Endothelial cell of umbilical vein (primary cell): ENCODE measurements around the gene FILIP1. TPM values are rescaled to one million over a fixed set of nuclear protein-coding genes. Genes with fewer than 3 reads are reported as not detected.

Source experiments
- BruUV-seq: library from RNA; stranded (reverse); fragments of 400-500 nt; replicated peaks from 2 replicates; lab custom pipeline; 2021; lab: Mats Ljungman, UMichigan
- CTCF ChIA-PET: fragments of 300-600, 350-600 bp; sonication (Branson Sonifier 250); formaldehyde crosslinking; loops from one replicate; lab custom pipeline; 2021; ENCODE audit warnings: antibody characterized with exemption, inconsistent platforms; lab: Charles Lee
- POLR2A ChIA-PET: fragments of 300-600, 350-600 bp; sonication (Branson Sonifier 250); formaldehyde crosslinking; loops from one replicate; lab custom pipeline; 2021; ENCODE audit warnings: antibody characterized with exemption, inconsistent platforms; lab: Charles Lee
- DNase-seq: peaks from one replicate; pipeline ENCODE4 v3.0.0-alpha.2; 2011; ENCODE audit warnings: low read depth, low spot score
- FAIRE-seq: peaks from 2 replicates; lab custom pipeline; 2011; peaks lifted over from hg19 to GRCh38; lab: Jason Lieb, UNC
- H2AFZ ChIP-seq: 2 replicates; pipeline ENCODE4 v1.6.0; 2012; ENCODE audit warnings: low read depth, low read length, control low read depth, inconsistent platforms
- H3K27ac ChIP-seq: 2 replicates; pipeline ENCODE4 v1.5.1; 2011; ENCODE audit warnings: low read depth, mild to moderate bottlenecking, control low read depth, low read length, moderate library complexity; ENCODE audit not compliant: insufficient read depth
- H3K27me3 ChIP-seq, 2 experiments: 2 replicates each; pipeline versions ENCODE4 v1.6.0 to v1.6.1; 2011; ENCODE audit warnings: low read length in 2 of 2, mixed read lengths in 1 of 2; ENCODE audit not compliant: control insufficient read depth in 2 of 2, insufficient read depth in 2 of 2
- H3K36me3 ChIP-seq, 2 experiments: 2 replicates in 1 of 2; 3 replicates in 1 of 2; pipeline ENCODE4 v1.5.1; 2011; ENCODE audit warnings: low read length in 2 of 2, mild to moderate bottlenecking in 1 of 2, moderate library complexity in 1 of 2; ENCODE audit not compliant: control insufficient read depth in 2 of 2, insufficient read depth in 2 of 2; ENCODE audit errors: extremely low read depth in 1 of 2
- H3K4me1 ChIP-seq: 3 replicates; pipeline ENCODE4 v1.5.1; 2011; ENCODE audit warnings: mild to moderate bottlenecking, low read length; ENCODE audit not compliant: control insufficient read depth, insufficient read depth; ENCODE audit errors: extremely low read depth
- H3K4me2 ChIP-seq: 2 replicates; pipeline ENCODE4 v1.6.1; 2011; ENCODE audit warnings: low read length, control low read depth, mixed read lengths; ENCODE audit not compliant: insufficient read depth
- H3K4me3 ChIP-seq, 3 experiments: fragments of 200-600 bp in 1 of 3; sonication (generic), shearing (Covaris generic) in 1 of 3; replicated peaks in 1 of 3; 2 replicates each; pipeline ENCODE4 v1.5.1; 2011 to 2016; ENCODE audit warnings: control low read depth in 3 of 3, low read length in 3 of 3, mild to moderate bottlenecking in 2 of 3, inconsistent platforms in 1 of 3, low read depth in 1 of 3, moderate library complexity in 1 of 3; ENCODE audit not compliant: insufficient read depth in 1 of 3
- H3K79me2 ChIP-seq: 2 replicates; pipeline ENCODE4 v1.6.0; 2012; ENCODE audit warnings: low read length, inconsistent platforms; ENCODE audit not compliant: control insufficient read depth, insufficient read depth
- H3K9ac ChIP-seq: replicated peaks from 2 replicates; pipeline ENCODE3; 2011; ENCODE audit warnings: low read length, control low read depth; ENCODE audit not compliant: insufficient read depth; ENCODE audit errors: extremely low read depth
- H3K9me1 ChIP-seq: replicated peaks from 3 replicates; pipeline ENCODE4 v1.6.0; 2011; ENCODE audit warnings: mild to moderate bottlenecking, low read length; ENCODE audit not compliant: control insufficient read depth, insufficient read depth; ENCODE audit errors: extremely low read depth
- H3K9me3 ChIP-seq: replicated peaks from 2 replicates; pipeline ENCODE4 v1.5.1; 2012; ENCODE audit warnings: low read length, inconsistent platforms; ENCODE audit not compliant: control insufficient read depth, insufficient read depth
- H4K20me1 ChIP-seq: replicated peaks from 2 replicates; pipeline ENCODE3; 2011; ENCODE audit warnings: mild to moderate bottlenecking, low read length; ENCODE audit not compliant: control insufficient read depth, insufficient read depth; ENCODE audit errors: extremely low read depth
- CTCF ChIP-seq, 2 donors: IDR thresholded peaks; 1 replicate in 1 of 2; 2 replicates in 1 of 2; pipeline ENCODE4 v1.5.1; 2011; ENCODE audit warnings: low read length in 2 of 2, mild to moderate bottlenecking in 2 of 2, moderate library complexity in 2 of 2, control low read depth in 1 of 2, inconsistent platforms in 1 of 2, low read depth in 1 of 2; ENCODE audit not compliant: insufficient read depth in 1 of 2; ENCODE audit errors: extremely low read depth in 1 of 2
- EZH2 ChIP-seq: IDR thresholded peaks from 2 replicates; pipeline ENCODE4 v1.6.1; 2012; ENCODE audit warnings: borderline replicate concordance, low read depth, mild to moderate bottlenecking, moderate library complexity, low read length, inconsistent platforms; ENCODE audit not compliant: severe bottlenecking
- FOS ChIP-seq: IDR thresholded peaks from 2 replicates; pipeline ENCODE4 v1.6.1; 2011; ENCODE audit warnings: mild to moderate bottlenecking, low read length, moderate library complexity, borderline replicate concordance; ENCODE audit not compliant: insufficient read depth
- GATA2 ChIP-seq: IDR thresholded peaks from 2 replicates; pipeline ENCODE4 v1.7.0; 2011; ENCODE audit warnings: low read depth, mild to moderate bottlenecking, moderate library complexity, mixed read lengths, low read length; ENCODE audit not compliant: insufficient read length, insufficient read depth
- JUN ChIP-seq: IDR thresholded peaks from 2 replicates; pipeline ENCODE4 v1.6.1; 2011; ENCODE audit warnings: borderline replicate concordance, low read depth; ENCODE audit not compliant: insufficient read length, insufficient read depth
- MAX ChIP-seq: IDR thresholded peaks from 2 replicates; pipeline ENCODE4 v1.6.1; 2011; ENCODE audit not compliant: insufficient read depth, insufficient read length
- MYC ChIP-seq: IDR thresholded peaks from one replicate; pipeline ENCODE4 v1.6.1; 2011; ENCODE audit warnings: mild to moderate bottlenecking, low read depth, low read length
- POLR2A ChIP-seq: IDR thresholded peaks from 2 replicates; pipeline ENCODE4 v1.6.1; 2012; ENCODE audit warnings: low read depth, mild to moderate bottlenecking, control low read depth, low read length
- POLR2AphosphoS5 ChIP-seq: IDR thresholded peaks from 2 replicates; pipeline ENCODE4 v1.6.1; 2012; ENCODE audit warnings: low read depth, mild to moderate bottlenecking, control low read depth, low read length, moderate library complexity; ENCODE audit not compliant: insufficient read depth
- dilution Hi-C: fragments of 300-500 bp; cut with MboI; formaldehyde crosslinking; loops from one replicate; pipeline ENCODE4 v1.15.0; 2019; ENCODE audit warnings: low sequenced_read_pairs; ENCODE audit not compliant: extremely low pct_ligation_motif_present
- intact Hi-C: fragments of 100-400 bp; cut with micrococcal nuclease; formaldehyde crosslinking; loops from one replicate; pipeline ENCODE4 v1.10.0; 2022
- polyA plus RNA-seq, 4 experiments: library from polyadenylated mRNA; depleted of rRNA in 3 of 4; stranded (reverse) in 3 of 4; unstranded in 1 of 4; fragments of >200 nt; gene quantifications; 2 replicates each; pipeline versions ENCODE4 v1.2.1 to v1.2.3, GENCODE V29; 2011 to 2012; ENCODE audit warnings: missing spikeins in 1 of 4
- total RNA-seq: library from RNA; stranded (reverse); gene quantifications from 2 replicates; pipeline ENCODE4 v1.2.3, GENCODE V29; 2021

FILIP1 gene
- total and polyA plus RNA-seq, 2 donors (not counting 3 experiments of a cell fraction or from before 2014, with no cell fraction given): 2.8 to 13.7 TPM

GRCh38 chr6:75423386-75423785 is 70.2 kb downstream of the FILIP1 start:
- no peak overlapping the region for H3K4me2 ChIP-seq
- FAIRE-seq (no peak), DNase-seq (no peak)
- ChIA-PET POLR2A (no interaction called here), CTCF (no interaction called here)
- peaks cover 22% of the 10 kb centered on the region for H3K4me1 ChIP-seq
- no TSS peak for BruUV-seq
- H4K20me1 ChIP-seq: no peaks in the 10 kb centered on the region
- no peak overlapping the region for H3K27ac ChIP-seq
- no peaks in the 10 kb centered on the region for H3K27me3 ChIP-seq
- H3K9me3 ChIP-seq: no peaks in the 10 kb centered on the region
- intact Hi-C loops (no loop called here), dilution Hi-C loops (no loop called here)
- no peak overlapping the region for H2AFZ ChIP-seq
- TF ChIP-seq GATA2: no peak
- TF ChIP-seq JUN: no peak
- TF ChIP-seq POLR2A: no peak
- no peak for TF ChIP-seq FOS
- no peak for TF ChIP-seq EZH2
- no peak for TF ChIP-seq CTCF (IDR thresholded peaks at IDR 0.05; ENCODE audit: extremely low read depth in 1 of 2, insufficient read depth in 1 of 2, low read depth in 1 of 2, low read length in 2 of 2)
- TF ChIP-seq MAX: no peak
- no peak for TF ChIP-seq POLR2AphosphoS5
- no peak for TF ChIP-seq MYC
- no peak overlapping the region for H3K4me3 ChIP-seq
- H3K79me2 ChIP-seq: no peaks in the 10 kb centered on the region
- no peak overlapping the region for H3K9ac ChIP-seq
- no peaks in the 10 kb centered on the region for H3K36me3 ChIP-seq
- H3K9me1 ChIP-seq: no peaks in the 10 kb centered on the region
